D721Med (cell line): ENCODE data around the gene IGF2BP3.
"Not testable (repeated sequence)": the region's sequence is repeated elsewhere in the genome, so short reads cannot be mapped to it uniquely, and the experiment has no call there.

Experiments used
- DNase-seq: peaks from one replicate; pipeline ENCODE4 v3.0.0; 2011; ENCODE audit warnings: low spot score; ENCODE audit not compliant: insufficient read length
- FAIRE-seq: peaks from 2 replicates; lab custom pipeline; 2011; peaks lifted over from hg19 to GRCh38; lab: Jason Lieb, UNC
- TF ChIP-seq, protein P1 (sequence below): IDR thresholded peaks from 2 replicates; pipeline ENCODE4 v1.5.1; 2012; ENCODE audit warnings: mild to moderate bottlenecking, control low read depth; ENCODE audit not compliant: insufficient read depth; ENCODE audit errors: missing control alignments

Gene IGF2BP3

DNA sequence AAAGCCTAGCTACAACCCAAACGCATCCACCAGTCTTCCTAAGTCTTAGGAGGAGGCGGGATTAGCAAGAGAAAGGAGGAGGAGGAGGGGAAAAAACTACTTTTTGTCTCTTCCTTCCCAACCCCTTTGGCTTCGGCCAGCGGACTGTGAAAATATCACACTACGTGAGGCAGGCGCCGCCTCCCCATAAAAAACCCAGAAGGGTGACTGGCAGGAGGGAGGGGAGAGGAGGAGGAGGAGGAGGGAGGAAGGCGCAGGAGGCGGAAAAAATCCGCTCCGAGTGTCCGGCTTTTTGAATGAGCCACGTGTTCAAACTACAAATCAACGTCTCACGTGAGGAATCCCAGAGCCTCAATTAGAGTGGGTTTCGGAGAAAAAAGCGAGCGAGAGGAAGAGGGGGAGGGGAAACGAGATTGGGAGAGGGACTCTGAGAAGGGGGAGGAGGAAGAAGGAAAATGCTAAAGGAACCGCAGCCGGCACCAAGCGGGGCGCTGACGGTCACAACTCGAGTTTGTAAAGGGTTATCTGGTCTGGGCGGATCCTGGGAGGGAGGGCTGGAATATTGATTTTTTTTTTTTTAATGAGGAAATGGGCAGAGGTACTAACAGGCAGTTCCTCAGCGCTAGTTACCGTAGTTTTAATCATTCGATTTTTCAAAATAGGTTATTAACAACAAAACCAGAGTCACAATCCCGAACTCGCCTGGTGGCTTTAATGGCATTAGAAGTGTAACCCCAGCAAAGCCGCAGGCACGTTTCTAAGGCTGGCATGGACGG lies at the start of gene IGF2BP3:
Gene IGF2BP3, minus strand, starts transcription at position 162 of the 776 bp plus-strand sequence. CDS start 381 bp downstream, outside the sequence.
- FAIRE-seq (no peak), DNase-seq (no peak)
- TF ChIP-seq, protein P1, sequence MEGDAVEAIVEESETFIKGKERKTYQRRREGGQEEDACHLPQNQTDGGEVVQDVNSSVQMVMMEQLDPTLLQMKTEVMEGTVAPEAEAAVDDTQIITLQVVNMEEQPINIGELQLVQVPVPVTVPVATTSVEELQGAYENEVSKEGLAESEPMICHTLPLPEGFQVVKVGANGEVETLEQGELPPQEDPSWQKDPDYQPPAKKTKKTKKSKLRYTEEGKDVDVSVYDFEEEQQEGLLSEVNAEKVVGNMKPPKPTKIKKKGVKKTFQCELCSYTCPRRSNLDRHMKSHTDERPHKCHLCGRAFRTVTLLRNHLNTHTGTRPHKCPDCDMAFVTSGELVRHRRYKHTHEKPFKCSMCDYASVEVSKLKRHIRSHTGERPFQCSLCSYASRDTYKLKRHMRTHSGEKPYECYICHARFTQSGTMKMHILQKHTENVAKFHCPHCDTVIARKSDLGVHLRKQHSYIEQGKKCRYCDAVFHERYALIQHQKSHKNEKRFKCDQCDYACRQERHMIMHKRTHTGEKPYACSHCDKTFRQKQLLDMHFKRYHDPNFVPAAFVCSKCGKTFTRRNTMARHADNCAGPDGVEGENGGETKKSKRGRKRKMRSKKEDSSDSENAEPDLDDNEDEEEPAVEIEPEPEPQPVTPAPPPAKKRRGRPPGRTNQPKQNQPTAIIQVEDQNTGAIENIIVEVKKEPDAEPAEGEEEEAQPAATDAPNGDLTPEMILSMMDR = no peak

DNA sequence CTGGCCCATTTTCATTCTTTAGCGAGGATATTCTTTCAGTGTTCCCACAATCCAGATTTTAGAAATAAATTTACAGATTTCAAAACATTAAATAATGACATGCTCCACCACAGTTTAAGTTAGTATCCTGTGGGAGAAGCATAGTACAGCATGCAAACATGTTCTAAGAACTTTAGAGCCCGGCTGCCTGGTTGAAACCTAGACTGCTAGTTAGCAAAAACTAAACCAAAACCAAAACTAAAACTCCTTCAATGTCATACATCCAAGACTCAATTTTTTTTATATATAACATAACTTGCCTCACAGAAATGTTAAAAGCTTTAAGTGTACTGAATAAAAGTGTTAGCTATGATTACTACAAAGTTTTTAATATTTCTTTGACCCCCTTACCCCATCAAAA lies 44.5 kb upstream of the IGF2BP3 start:
- no peak for FAIRE-seq
- no peak for DNase-seq
- TF ChIP-seq, protein P1 = no peak

DNA sequence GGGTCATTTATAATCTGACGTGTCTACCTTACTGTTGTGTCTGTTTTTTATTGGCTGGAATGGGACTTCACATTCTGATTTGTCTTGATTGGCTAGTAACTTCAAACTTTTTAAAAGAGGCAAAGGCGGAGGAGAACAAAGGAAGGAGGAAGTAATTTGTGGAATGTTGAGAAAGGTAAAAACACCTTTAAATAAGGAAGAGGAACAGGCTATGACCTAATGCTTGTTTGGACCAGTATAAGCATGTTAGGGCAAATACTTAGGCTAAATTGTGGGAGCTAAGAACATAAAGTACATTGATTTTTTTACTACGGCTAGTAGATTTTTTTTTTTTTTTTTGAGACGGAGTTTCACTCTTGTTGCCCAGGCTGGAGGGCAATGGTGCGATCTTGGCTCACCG lies 43.5 kb upstream of the IGF2BP3 start:
- not testable (repeated sequence) for FAIRE-seq, DNase-seq

DNA sequence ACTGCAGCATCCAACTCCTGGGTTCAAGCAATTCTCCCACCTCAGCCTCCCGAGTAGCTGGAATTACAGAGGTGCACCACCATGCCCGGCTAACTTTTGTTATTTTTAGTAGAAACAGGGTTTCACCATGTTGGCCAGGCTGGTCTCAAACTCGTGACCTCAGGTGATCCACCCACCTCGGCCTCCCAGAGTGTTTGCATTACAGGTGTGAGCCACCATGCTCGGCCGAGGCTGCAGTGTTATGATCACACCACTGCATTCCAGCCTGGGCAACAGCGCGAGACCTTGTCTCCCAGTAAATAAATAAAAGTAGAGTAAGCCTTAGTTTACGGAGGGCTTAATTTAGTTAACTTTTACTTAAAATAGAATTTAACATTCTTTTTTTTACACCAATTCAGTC lies 23.7 kb upstream of the IGF2BP3 start:
- FAIRE-seq (no peak), DNase-seq (no peak)
- TF ChIP-seq, protein P1 = no peak

DNA sequence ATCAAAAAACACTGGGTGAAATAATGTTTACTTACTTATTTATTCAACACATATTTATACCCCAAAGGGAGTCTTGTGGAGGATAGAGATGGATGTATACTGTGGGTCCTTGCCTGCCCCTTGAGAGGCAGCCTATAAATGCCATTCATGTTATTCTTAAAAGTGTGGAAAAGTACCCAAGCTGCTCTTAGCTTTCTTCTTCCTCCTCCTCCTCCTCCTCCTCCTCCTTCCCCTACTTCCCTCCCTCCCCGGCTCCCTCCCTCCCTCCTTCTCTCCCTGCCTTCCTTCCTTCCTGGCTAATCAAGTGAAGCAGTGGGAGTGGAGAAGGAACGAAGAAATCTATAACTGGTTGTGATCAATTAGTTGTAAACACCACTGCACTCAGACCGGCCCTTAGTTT lies 21.2 kb upstream of the IGF2BP3 start:
- FAIRE-seq (no peak), DNase-seq (no peak)

DNA sequence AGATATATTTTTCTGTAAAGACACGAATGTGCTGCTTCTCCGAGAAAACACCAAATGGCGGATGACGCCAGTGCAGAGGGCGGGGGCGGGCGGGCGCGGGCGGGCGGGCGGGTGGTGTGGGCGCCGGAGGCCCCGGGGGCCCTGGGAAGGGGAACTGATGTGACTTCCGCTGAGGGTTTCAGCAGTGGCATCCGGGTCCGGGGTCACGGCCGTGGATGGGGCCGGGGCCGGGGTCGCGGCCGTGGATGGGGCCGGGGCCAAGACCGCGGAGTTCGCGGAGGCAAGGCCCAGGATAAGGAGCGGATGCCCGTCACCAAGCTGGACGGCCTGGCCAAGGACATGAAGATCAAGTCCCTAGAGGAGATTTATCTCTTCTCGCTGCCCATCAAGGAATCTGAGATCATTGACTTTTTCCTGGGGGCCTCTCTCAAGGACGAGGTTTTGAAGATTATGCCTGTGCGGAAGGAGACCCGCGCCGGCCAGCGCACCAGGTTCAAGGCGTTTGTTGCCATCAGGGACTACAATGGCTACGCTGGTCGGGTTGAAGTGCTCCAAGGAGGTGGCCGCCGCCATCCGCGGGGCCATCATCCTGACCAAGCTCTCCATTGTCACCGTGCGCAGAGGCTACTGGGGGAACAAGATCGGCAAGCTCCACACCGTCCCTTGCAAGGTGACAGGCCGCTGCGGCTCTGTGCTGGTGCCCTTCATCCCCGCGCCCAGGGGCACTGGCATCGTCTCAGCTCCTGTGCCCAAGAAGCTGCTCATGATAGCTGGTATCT lies 20.3 kb upstream of the IGF2BP3 start:
- DNase-seq = no peak
- no peak for FAIRE-seq
- TF ChIP-seq, protein P1 = no peak

More for the DNA sequence above, 21.2 kb upstream of the IGF2BP3 start:
- TF ChIP-seq, protein P1 = no peak

DNA sequence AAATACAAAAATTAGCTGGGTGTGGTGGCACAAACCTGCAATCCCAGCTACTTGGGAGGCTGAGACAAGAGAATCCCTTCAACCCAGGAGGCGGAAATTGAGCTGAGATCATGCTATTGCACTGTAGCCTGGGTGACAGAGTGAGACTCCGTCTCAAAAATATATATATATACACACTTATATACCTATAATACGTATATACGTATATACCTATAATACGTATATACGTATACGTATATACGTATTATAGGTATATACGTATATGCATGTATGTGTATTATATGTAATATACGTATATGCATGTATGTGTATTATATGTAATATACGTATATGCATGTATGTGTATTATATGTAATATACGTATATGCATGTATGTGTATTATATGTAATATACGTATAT lies 18.4 kb upstream of the IGF2BP3 start:
- not testable (repeated sequence) for DNase-seq, FAIRE-seq

DNA sequence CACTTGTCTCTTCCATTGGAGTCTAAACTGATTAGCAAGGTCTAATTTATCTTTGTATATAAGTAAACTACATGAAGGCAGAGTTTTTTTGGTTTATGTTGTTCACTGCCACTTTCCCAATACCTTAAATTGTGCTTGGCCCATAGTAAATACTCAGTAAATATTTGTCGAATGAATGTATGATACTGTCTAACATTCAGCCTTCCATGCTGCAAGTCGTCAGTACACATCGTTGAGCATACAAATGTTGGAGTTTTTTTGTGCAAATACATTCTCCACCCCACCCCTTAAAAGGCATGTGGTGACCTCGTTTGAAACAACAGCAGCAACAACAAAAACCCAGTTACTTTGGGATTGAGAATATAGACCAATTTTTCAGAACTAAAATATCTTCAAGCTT lies 17.4 kb upstream of the IGF2BP3 start:
- TF ChIP-seq, protein P1 = no peak
- no peak for DNase-seq
- FAIRE-seq = no peak
